Fibroblast of lung (primary cell): ENCODE data around the gene RASSF7.

Experiments used
- CTCF ChIP-seq, 2 donors: IDR thresholded peaks in 1 of 2; conservative IDR thresholded peaks in 1 of 2; 1 replicate in 1 of 2; 2 replicates in 1 of 2; pipeline ENCODE4 v1.5.1; 2011 to 2012; ENCODE audit warnings: low read length in 2 of 2, control low read depth in 1 of 2, inconsistent platforms in 1 of 2, low read depth in 1 of 2, mild to moderate bottlenecking in 1 of 2
- EZH2 ChIP-seq: IDR thresholded peaks from 2 replicates; pipeline ENCODE4 v1.5.1; 2012; ENCODE audit warnings: low read length, control low read depth, mild to moderate bottlenecking; ENCODE audit errors: missing control alignments

GRCh38 chr11:532986-533585, 27.7 kb upstream of the RASSF7 start:
- TF ChIP-seq CTCF (conservative IDR thresholded peaks at IDR 0.05 in 1 of 2, IDR thresholded peaks at IDR 0.05 in 1 of 2; ENCODE audit: low read depth in 1 of 2, low read length in 2 of 2) = no peak
- TF ChIP-seq EZH2 = no peak
